GM18907 (cell line): ENCODE data around the gene HNRNPA1.
A peak's percentile ranks its signal among the peaks of the same experiment; 100 is the strongest.
"Not testable (repeated sequence)": the region's sequence is repeated elsewhere in the genome, so short reads cannot be mapped to it uniquely, and the experiment has no call there.

ENCODE experiments used
- ATAC-seq: cut with Tn5 transposase; IDR thresholded peaks from one replicate; pipeline ENCODE4 v1.9.1; 2021; ENCODE audit warnings: mild to moderate bottlenecking, moderate library complexity; ENCODE audit not compliant: unreplicated experiment

HNRNPA1 gene

DNA sequence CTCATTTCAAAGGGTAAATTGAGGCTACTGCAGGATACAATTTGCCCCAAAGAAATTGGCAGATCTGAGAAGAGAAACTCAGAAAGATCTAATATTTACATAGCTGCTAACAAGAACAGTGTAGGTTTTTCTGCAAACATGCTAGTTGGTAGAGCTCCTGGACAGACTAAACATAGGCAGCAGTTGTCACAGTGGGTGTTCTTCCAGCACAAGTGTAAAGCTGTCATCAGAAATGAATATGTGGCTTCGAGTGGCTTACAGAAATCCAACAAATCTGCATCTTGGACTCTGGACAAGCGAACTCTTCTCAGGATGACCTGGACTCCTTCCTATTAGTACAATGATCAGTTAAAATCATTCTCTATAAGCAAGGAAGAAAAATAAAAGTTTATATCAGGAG, 6.5 kb upstream of the HNRNPA1 start:
- no peak for ATAC-seq

- ATAC-seq = no peak
Observed at GRCh38 chr12:54276368-54276767, 4.2 kb upstream of the HNRNPA1 start.

DNA sequence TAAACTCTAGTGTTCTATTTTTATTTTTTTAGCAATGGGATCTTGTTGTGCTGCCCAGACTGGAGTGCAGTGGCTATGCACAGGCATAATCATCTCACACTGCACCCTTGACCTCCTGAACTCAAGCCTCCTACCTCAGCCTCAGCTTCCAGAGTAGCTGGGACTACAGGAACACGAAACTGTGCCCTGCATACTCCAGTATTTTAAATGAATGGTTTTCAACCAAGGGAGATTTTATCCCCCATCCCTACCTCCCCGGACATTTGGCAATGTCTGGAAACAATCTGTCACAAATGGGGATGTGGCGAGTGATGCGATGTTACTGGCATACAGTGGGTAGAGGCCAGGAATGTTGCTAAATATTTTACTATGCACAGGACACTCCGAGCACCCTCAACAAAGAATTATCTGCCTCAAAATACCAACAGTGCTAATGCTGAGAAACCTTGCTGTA, 2.7 kb upstream of the HNRNPA1 start:
- no peak for ATAC-seq

- ATAC-seq = peak; percentile 2
Observed at GRCh38 chr12:54279227-54279631, 1.3 kb upstream of the HNRNPA1 start.

DNA sequence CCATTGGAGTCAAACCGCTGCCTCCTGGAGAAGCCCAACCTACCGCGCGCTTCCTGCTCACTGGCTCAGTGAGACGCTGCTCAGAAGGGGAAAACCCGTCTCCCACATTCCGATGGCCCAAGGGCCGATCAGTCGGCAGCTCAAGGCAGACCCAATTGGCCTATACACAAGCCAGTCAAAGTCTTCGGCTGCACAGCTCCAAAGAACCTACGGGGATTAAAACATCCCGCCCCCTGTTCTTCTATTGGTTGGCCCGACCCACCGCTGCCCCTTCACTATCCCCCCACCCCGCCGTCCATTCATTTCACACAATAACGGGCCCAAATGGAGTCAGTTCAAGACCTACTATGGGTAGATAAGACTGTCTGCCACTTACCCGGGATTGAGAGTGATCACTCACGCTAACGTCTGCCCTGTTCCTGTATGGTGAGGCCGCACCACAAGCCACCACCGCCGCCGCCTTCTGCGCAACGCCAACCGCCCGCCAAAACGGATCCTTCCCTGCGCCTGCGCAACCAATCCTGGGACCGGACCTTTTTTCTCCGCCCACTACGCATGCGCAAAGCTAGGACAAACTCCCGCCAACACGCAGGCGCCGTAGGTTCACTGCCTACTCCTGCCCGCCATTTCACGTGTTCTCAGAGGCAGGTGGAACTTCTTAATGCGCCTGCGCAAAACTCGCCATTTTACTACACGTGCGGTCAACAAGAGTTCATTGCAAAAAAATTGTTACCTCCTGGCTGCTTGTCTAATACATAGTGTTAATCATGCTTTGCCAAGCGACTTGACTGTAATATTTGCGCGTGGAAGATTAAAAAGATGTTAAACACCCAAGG, 676 bp upstream of the HNRNPA1 start, which contains the start of gene CBX5:
CBX5 (minus strand) TSS at position 491 of the 836 bp plus-strand sequence. CDS start 22,472 bp downstream, outside the sequence.
- ATAC-seq = peak; percentile 78

GRCh38 chr12:54281261-54281638, 724 bp downstream of the HNRNPA1 start:
- not testable (repeated sequence) for ATAC-seq

DNA sequence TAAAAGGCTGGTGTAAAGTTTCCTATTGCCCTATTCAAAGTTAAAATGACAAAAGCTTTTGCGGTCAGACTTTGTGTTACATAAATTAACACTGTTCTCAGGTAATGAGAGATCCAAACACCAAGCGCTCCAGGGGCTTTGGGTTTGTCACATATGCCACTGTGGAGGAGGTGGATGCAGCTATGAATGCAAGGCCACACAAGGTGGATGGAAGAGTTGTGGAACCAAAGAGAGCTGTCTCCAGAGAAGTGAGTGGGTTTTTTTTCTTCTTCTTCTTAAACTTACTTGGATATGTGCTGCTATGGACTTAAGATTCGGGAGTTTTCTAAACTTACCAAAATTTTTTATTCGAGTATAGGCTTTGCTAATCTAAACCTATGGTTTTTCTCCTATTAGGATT, 1.2 kb downstream of the HNRNPA1 start:
- ATAC-seq = not testable (repeated sequence)

DNA sequence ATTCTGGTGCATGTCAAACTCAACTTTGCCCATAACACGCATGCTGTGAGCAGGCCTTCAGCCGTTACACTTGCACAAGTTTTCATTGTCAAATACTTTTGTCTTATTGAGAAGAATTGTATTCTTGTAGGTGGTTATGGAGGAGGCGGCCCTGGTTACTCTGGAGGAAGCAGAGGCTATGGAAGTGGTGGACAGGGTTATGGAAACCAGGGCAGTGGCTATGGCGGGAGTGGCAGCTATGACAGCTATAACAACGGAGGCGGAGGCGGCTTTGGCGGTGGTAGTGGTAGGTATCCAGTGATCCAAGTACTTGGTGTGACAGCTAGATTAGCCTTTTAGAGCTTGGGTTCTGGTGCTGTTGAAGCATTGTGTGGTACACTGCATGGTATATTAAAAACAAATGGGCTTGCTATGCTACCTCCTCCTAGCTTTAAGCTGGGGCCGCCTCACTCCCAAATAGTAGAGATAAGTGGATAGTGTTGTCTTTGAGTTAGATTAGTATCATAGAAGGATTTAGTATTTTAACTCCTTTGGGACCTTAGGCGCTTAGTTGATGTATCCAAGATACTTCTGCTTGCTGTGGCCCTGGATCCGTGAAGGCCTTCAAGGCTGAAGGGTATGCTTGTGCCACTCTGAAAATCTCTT, 2.5 kb downstream of the HNRNPA1 start:
- no peak for ATAC-seq

GRCh38 chr12:54284070-54284780, 3.7 kb downstream of the HNRNPA1 start:
- not testable (repeated sequence) for ATAC-seq

DNA sequence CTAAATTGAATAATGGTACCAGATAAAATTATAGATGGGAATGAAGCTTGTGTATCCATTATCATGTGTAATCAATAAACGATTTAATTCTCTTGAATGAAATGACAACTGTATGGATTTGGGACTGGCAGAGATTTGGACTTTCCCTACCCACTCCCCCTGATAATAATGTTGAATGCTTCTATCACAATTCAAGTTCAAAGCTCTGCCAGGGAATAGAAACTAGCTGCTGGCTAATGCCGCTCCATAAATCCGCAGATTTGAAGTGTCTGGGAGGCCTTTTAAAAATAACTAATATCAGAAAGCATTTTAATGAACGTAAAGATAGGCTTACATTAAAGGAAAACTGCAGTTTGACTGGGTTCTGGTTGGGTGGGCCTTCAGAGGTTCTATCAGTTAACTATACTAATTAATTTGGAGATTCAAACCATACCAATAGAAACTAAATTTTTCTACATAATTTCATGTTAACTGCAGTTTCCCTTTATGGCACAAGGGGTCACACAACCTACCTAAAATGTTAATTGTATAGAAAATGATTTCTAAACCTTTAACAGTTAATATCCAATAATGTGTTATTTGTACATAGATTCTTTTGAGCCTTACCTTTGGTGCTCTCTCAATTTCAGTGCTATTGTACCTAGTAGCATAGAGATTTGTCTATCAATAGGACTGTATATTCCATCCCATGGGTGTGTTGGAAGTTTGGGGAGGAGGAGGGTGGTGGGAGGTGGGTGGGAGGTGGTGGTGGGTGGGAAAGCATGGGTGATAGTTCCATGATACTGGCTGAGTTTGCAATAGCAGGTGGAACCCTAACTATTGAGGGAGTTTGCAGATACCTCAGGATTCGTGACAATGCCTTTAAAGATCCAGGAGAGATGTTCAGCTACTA, 4.9 kb downstream of the HNRNPA1 start:
- ATAC-seq = no peak

GRCh38 chr12:54286042-54287030, 5.8 kb downstream of the HNRNPA1 start:
- no peak for ATAC-seq

DNA sequence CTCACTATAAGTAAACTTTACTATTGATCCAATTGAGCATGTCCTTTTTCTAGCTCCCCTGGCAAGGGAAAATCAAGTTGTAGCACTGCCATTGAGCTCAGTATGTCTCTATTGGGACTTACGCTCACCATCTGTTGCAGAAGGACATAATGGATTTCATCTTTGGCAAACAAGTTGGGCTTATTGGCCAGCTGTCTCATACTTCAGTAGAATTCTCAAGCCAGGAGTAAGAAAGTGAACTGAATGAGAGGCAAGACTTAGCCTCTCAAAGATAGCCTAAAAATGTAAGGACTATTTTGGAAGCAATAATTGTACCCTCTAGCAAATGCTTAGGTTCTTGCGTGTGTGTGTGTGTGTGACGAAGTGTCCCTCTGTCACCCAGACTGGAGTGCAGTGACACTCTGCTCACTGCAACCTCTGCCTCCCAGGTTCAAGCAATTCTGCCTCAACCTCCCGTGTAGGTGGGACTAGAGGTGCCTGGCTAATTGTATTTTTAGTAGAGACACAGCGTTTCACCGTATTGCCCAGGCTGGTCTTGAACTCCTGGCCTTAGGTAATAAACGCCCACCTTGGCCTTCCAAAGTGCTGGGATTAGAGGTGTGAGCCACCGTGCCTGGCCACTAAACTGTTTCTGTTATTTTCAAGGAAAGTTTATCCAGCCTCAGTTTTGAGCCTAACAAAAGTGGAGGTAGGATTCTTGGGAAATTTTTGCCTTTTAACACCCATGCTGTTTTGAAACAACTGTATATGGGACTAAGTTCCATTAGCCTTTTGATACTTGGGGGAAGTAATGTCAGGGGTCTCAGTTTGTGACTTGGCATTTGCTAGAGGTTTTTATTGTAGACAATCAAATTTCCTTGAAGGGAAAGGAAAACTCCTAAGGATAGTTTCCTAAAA, 7.0 kb downstream of the HNRNPA1 start:
- ATAC-seq = no peak

DNA sequence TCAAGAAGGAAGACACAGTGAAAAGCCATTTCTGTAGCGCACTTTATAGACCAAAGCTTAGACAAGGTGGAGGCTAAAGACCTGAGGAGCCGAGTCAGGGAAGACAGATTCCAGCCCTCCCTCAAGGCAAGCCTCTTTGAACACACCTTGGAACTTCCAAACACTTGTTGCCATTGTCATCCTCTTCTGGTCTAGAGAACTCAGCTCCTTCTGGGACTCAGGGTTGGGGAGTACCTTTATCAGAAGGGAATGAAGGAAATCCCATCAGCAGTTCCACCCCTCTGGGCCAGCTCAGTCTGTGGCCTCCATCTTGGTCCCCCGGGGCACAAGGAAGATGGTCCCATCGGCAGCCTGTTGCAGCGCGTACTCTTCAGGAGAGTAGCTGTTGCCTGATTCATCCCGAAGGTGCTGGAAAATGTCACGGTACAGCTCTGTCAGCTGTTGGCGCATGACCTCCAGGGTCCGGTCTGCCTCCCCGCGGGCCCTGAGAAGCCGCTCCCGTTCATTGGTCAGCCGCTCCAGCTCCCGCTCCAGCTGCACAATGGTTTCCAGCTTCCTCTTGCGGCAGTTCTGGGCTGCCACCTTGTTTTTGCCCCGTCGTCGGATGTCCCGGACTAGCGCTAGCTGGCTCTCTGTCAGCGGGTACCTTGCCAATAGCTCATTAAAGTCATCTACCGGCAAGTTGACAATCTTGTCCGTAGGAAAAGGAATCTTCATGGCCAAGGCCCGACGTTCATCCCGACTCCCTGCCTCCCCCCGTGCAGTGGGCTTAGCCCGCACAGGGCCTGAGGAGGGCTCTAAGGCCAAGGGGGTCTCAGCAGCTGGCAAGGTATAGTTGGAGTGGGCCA, 11.8 kb downstream of the HNRNPA1 start:
- no peak for ATAC-seq

DNA sequence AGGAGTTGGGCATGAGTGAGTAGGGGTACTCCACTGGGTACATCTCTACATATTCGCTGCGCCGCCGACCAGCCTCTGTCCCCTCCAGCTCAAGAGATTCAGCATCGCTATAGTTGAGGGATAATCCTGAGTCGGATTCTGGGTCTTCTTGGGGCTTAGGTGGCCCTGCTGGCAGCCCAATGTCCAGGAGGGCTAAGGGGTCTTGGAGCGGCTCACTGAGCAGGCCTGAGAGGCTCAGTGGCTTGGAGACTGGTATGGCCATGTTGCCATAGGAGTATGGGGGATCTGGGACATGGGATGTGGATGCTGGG, 12.4 kb downstream of the HNRNPA1 start:
- ATAC-seq = no peak

DNA sequence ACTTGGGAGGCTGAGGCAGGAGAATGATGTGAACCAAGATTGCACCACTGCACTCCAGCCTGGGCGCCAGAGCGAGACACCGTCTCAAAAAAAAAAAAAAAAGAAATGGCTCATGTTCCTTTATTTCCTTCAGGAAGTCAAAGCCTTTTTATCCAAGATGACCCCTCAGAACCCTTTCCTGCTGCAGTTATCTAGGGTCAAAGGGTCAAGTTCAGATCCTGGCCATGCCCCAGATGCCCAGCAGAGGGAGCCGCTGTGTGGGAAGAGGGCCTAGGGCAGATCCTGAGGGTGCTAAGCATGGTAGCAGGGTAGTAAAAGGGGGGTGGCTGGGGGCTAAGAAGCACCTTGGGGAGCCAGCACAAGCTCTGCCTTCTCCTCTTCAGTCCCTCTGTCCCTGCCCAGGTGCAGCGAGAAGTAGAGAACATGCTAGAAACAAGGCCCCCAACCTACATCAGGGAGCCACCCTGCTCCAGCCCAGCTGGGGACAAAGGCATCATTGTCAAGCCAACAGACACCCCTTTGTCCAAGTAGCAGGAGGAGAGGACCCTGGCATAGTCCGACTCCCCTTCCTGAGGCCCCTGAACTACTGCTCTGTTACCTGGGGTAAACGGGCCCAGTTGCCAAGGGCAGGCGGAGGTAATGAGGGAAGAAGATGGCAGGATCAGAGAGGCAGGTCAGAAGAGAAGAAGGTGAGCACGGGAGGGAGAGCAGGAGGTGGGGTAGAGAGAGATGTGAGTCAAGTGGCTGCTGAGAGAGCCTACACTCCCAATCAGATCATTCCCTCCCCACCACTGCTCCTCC, 13.8 kb downstream of the HNRNPA1 start:
- ATAC-seq = no peak

- ATAC-seq = no peak
Observed at GRCh38 chr12:54294953-54295566, 14.5 kb downstream of the HNRNPA1 start.
